ENCODE measurements around the gene CEP63.

DNA sequence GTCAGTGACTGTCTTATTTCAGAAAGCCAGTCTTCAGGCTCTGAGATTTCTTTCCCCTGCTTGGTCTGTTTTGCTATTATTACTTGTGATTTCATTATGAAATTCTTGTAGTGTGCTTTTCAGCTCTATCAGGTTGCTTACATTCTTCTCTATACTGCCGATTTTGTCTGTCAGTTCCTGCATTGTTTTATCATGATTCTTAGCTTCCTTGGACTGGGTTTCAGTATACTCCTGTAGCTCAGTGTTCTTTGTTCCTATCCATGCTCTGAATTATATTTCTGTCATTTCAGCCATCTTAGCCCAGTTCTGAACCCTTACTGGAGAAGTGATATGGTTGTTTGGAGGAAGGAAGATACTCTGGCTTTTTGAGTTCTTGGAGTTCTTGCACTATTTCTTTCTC is 40.5 kb downstream of the CEP63 start:
- no peak for TF ChIP-seq EZH2 (IDR thresholded peaks at IDR 0.05; ENCODE audit: borderline replicate concordance, insufficient read depth, low read length, poor library complexity, severe bottlenecking)
- TF ChIP-seq, protein P1, sequence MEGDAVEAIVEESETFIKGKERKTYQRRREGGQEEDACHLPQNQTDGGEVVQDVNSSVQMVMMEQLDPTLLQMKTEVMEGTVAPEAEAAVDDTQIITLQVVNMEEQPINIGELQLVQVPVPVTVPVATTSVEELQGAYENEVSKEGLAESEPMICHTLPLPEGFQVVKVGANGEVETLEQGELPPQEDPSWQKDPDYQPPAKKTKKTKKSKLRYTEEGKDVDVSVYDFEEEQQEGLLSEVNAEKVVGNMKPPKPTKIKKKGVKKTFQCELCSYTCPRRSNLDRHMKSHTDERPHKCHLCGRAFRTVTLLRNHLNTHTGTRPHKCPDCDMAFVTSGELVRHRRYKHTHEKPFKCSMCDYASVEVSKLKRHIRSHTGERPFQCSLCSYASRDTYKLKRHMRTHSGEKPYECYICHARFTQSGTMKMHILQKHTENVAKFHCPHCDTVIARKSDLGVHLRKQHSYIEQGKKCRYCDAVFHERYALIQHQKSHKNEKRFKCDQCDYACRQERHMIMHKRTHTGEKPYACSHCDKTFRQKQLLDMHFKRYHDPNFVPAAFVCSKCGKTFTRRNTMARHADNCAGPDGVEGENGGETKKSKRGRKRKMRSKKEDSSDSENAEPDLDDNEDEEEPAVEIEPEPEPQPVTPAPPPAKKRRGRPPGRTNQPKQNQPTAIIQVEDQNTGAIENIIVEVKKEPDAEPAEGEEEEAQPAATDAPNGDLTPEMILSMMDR (IDR thresholded peaks at IDR 0.05; ENCODE audit: poor library complexity, severe bottlenecking) = no peak
- TF ChIP-seq SMC3 (conservative IDR thresholded peaks at IDR 0.05; ENCODE audit: poor library complexity) = no peak
- TF ChIP-seq EP300 (conservative IDR thresholded peaks at IDR 0.05; ENCODE audit: poor library complexity, severe bottlenecking) = no peak
- TF ChIP-seq TAF1 (IDR thresholded peaks at IDR 0.05; ENCODE audit: low read depth) = no peak
- no peak for TF ChIP-seq POLR2AphosphoS5 (IDR thresholded peaks at IDR 0.05)
- no peak for TF ChIP-seq MXI1 (conservative IDR thresholded peaks at IDR 0.05; ENCODE audit: poor library complexity, severe bottlenecking)
